PFSK-1 (cell line): Measurements from ENCODE around the gene EPHA6.

ENCODE experiments used
- FOXP2 ChIP-seq: optimal IDR thresholded peaks from 2 replicates; pipeline ENCODE3; 2011; ENCODE audit warnings: borderline replicate concordance, control low read depth, inconsistent platforms; ENCODE audit not compliant: insufficient read depth; ENCODE audit errors: extremely low read length, extremely low read depth
- POLR2AphosphoS5 ChIP-seq: IDR thresholded peaks from 2 replicates; pipeline ENCODE4 v1.6.1; 2012; ENCODE audit warnings: low read depth, mild to moderate bottlenecking, control low read depth, low read length, moderate library complexity
- REST ChIP-seq, 2 experiments: IDR thresholded peaks; 2 replicates each; pipeline versions ENCODE4 v1.6.1 to v1.8.0; 2011 to 2012; ENCODE audit warnings: low read depth in 2 of 2, low read length in 2 of 2, control low read depth in 1 of 2, inconsistent platforms in 1 of 2, mild to moderate bottlenecking in 1 of 2, moderate library complexity in 1 of 2; ENCODE audit not compliant: insufficient read depth in 1 of 2
- SIN3A ChIP-seq: IDR thresholded peaks from 2 replicates; pipeline ENCODE4 v1.6.1; 2012; ENCODE audit warnings: mild to moderate bottlenecking, low read length, moderate library complexity, borderline replicate concordance; ENCODE audit not compliant: insufficient read depth
- TAF1 ChIP-seq: IDR thresholded peaks from 2 replicates; pipeline ENCODE4 v1.6.1; 2012; ENCODE audit warnings: low read length, control low read depth, borderline replicate concordance; ENCODE audit not compliant: insufficient read depth

- no peak for TF ChIP-seq SIN3A
- no peak for TF ChIP-seq POLR2AphosphoS5
- no peak for TF ChIP-seq REST (IDR thresholded peaks at IDR 0.05; ENCODE audit: insufficient read depth in 1 of 2, low read depth in 2 of 2, low read length in 2 of 2)
- no peak for TF ChIP-seq TAF1
- TF ChIP-seq FOXP2: no peak
These were observed 383.4 kb downstream of the EPHA6 start for GRCh38 chr3:97197830-97198229.
